Smooth muscle cell (in vitro differentiated cells): ENCODE data around the gene CACNB1. TPM values are rescaled to one million over a fixed set of nuclear protein-coding genes. Genes with fewer than 3 reads are reported as not detected.

ENCODE experiments used
- DNase-seq: peaks from one replicate; lab custom pipeline; 2025; ENCODE audit not compliant: unreplicated experiment; lab: John Stamatoyannopoulos, UW
- H2AFZ ChIP-seq: fragments of 200-600 bp; sonication (generic); 2 replicates; pipeline ENCODE4 v1.6.0; 2016; ENCODE audit warnings: antibody characterized with exemption, low read depth, mild to moderate bottlenecking
- H3F3A ChIP-seq: fragments of 200-600 bp; sonication (generic); 2 replicates; pipeline ENCODE4 v1.6.0; 2017; ENCODE audit warnings: antibody characterized with exemption, low read depth
- H3K27ac ChIP-seq: fragments of 200-600 bp; sonication (generic); 2 replicates; pipeline ENCODE4 v1.5.1; 2016; ENCODE audit warnings: low read depth, mild to moderate bottlenecking
- H3K27me3 ChIP-seq: fragments of 200-600 bp; sonication (generic); 2 replicates; pipeline ENCODE4 v1.6.1; 2016; ENCODE audit warnings: low read depth, mild to moderate bottlenecking
- H3K36me3 ChIP-seq: fragments of 200-600 bp; sonication (generic); 2 replicates; pipeline ENCODE4 v1.5.1; 2016; ENCODE audit warnings: low read depth
- H3K4me1 ChIP-seq: fragments of 200-600 bp; sonication (generic); 2 replicates; pipeline ENCODE4 v1.5.1; 2016; ENCODE audit warnings: low read depth
- H3K4me2 ChIP-seq: fragments of 200-600 bp; sonication (generic); 2 replicates; pipeline ENCODE4 v1.6.0; 2016; ENCODE audit warnings: mild to moderate bottlenecking
- H3K4me3 ChIP-seq: fragments of 200-600 bp; sonication (generic); 2 replicates; pipeline ENCODE4 v1.5.1; 2016; ENCODE audit warnings: mild to moderate bottlenecking
- H3K79me2 ChIP-seq: fragments of 200-600 bp; sonication (generic); 2 replicates; pipeline ENCODE4 v1.6.0; 2016; ENCODE audit warnings: low read depth, mild to moderate bottlenecking
- H3K9ac ChIP-seq: fragments of 200-600 bp; sonication (generic); 2 replicates; pipeline ENCODE4 v1.6.0; 2016; ENCODE audit warnings: low read depth
- H3K9me3 ChIP-seq: fragments of 200-600 bp; sonication (generic); replicated peaks from 2 replicates; pipeline ENCODE4 v1.5.1; 2016; ENCODE audit warnings: low read depth
- H4K20me1 ChIP-seq: fragments of 200-600 bp; sonication (generic); 2 replicates; pipeline ENCODE4 v1.6.0; 2016; ENCODE audit warnings: low read depth
- WGBS: methylation state at CpG from one replicate; pipeline ENCODE4 v1.1.7; 2016; ENCODE audit warnings: low lambda C conversion rate; 5-methylcytosine and 5-hydroxymethylcytosine counted together
- polyA plus RNA-seq: library from polyadenylated mRNA; unstranded; fragments of >200 nt; fragmentation: Nextera tagmentation; extraction: Ambion mirVana; gene quantifications from 2 replicates; pipeline ENCODE4 v1.2.1, GENCODE V29; 2016
- total RNA-seq: library from RNA; depleted of rRNA; stranded (reverse); fragments of >200 nt; gene quantifications from 2 replicates; pipeline ENCODE4 v1.2.3, GENCODE V29; 2014
- TF ChIP-seq, protein P1 (sequence below): fragments of 200-600 bp; sonication (generic); IDR thresholded peaks from 2 replicates; pipeline ENCODE4 v1.5.1; 2017; ENCODE audit warnings: borderline replicate concordance, mild to moderate bottlenecking, antibody characterized with exemption; ENCODE audit not compliant: insufficient read depth, poor library complexity, severe bottlenecking

The CACNB1 gene
- total and polyA plus RNA-seq, 2 experiments from 2014 or later, result 7.1 to 9.2 TPM

DNA sequence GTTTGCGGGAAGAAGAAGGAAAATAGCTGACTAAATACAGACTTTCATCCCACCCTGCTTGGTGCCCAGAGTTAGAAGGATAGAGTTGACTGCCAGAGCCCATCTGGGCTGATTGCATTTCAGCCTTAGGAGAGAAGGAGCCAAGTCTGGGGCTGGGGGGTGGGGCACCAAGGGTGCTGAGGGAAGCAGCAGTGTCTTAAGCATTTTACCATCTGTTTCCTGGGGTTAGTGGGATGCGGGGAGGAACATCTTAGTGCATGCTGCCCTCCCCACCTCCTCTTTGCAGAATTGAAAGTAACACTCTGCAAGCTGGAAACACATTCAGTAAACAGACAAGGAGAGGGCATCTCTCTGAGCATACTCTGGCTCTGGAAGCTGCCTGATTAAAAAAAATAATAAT is 30.0 kb downstream of the CACNB1 start:
- peak overlapping the region; percentile 16 for H3K4me2 ChIP-seq
- WGBS, result 29% methylated on average over 2 of the region's 2 CpGs
- TF ChIP-seq, protein P1, sequence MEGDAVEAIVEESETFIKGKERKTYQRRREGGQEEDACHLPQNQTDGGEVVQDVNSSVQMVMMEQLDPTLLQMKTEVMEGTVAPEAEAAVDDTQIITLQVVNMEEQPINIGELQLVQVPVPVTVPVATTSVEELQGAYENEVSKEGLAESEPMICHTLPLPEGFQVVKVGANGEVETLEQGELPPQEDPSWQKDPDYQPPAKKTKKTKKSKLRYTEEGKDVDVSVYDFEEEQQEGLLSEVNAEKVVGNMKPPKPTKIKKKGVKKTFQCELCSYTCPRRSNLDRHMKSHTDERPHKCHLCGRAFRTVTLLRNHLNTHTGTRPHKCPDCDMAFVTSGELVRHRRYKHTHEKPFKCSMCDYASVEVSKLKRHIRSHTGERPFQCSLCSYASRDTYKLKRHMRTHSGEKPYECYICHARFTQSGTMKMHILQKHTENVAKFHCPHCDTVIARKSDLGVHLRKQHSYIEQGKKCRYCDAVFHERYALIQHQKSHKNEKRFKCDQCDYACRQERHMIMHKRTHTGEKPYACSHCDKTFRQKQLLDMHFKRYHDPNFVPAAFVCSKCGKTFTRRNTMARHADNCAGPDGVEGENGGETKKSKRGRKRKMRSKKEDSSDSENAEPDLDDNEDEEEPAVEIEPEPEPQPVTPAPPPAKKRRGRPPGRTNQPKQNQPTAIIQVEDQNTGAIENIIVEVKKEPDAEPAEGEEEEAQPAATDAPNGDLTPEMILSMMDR, result no peak
- no peaks in the 10 kb centered on the region for H3K79me2 ChIP-seq
- no peak overlapping the region for H3K9ac ChIP-seq
- no peak for DNase-seq
- no peak overlapping the region for H2AFZ ChIP-seq
- peaks cover 4% of the 10 kb centered on the region for H3K4me1 ChIP-seq
- no peak overlapping the region for H3K27ac ChIP-seq
- H3F3A ChIP-seq, result peaks cover 7% of the 10 kb centered on the region
- no peaks in the 10 kb centered on the region for H3K9me3 ChIP-seq
- no peak overlapping the region for H3K4me3 ChIP-seq
- no peaks in the 10 kb centered on the region for H4K20me1 ChIP-seq
- peaks cover 19% of the 10 kb centered on the region for H3K27me3 ChIP-seq
- no peaks in the 10 kb centered on the region for H3K36me3 ChIP-seq

GRCh38 chr17:39166437-39167335 is 30.8 kb downstream of the CACNB1 start:
- H3K36me3 ChIP-seq, result no peaks in the 10 kb centered on the region
- H3K27me3 ChIP-seq, result peaks cover 19% of the 10 kb centered on the region
- peak overlapping the region; percentile 16 for H3K4me2 ChIP-seq
- TF ChIP-seq, protein P1, result no peak
- H2AFZ ChIP-seq, result no peak overlapping the region
- DNase-seq, result no peak
- no peaks in the 10 kb centered on the region for H3K79me2 ChIP-seq
- no peaks in the 10 kb centered on the region for H3K9me3 ChIP-seq
- H3K9ac ChIP-seq, result no peak overlapping the region
- peaks cover 4% of the 10 kb centered on the region for H3K4me1 ChIP-seq
- H3F3A ChIP-seq, result peaks cover 7% of the 10 kb centered on the region
- no peaks in the 10 kb centered on the region for H4K20me1 ChIP-seq
- no peak overlapping the region for H3K4me3 ChIP-seq
- H3K27ac ChIP-seq, result no peak overlapping the region
- 70% methylated on average over 7 of the region's 7 CpGs for WGBS

DNA sequence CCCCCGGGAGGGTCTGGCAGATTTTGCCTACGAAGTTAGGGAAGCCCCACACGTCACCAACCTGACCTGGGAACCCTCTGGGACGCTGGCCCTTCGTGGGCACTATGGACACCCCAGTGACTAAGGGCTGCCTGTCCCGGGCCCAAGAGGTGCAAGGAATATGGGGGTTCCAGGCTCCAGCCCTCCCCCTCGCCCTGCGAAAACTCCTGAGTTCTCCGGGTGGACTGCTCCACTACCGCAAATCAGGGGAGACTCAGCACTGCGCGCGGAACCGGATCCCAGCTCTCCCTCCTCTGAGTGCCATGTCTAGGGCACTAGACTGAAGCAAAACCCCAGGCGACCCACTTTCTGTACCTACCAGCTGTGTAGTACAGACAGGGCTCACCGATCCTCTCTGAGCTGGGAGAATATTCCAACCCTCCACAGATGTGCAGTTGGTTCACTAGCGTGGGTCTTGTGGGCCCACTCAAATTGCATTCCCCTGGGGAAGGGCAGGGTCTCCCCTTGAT is 31.6 kb downstream of the CACNB1 start, which contains the start of gene ARL5C:
TSS of gene ARL5C (minus strand) at position 321 of the 509 bp plus-strand sequence. CDS start 401 bp downstream, outside the sequence.
- Histone ChIP-seq H3K4me1 (peaks cover 4% of the 10 kb centered on the region), H3K36me3 (no peaks in the 10 kb centered on the region), H3K9me3 (no peaks in the 10 kb centered on the region), H3K27ac (no peak within 1 kb of the TSS), H2AFZ (peak within 1 kb of the TSS; percentile 89), H3K9ac (peak within 1 kb of the TSS; percentile 43), H3K27me3 (peaks cover 19% of the 10 kb centered on the region), H4K20me1 (no peaks in the 10 kb centered on the region), H3F3A (peaks cover 7% of the 10 kb centered on the region), H3K4me2 (peak within 1 kb of the TSS; percentile 97), H3K79me2 (no peaks in the 10 kb centered on the region), H3K4me3 (peak within 1 kb of the TSS; percentile 67)
- 65% methylated on average over 17 of the region's 17 CpGs for WGBS
- no peak for DNase-seq
- TF ChIP-seq, protein P1, result no peak
